RCC 7860 (cell line): ENCODE results near the gene ZNF507.
"Not testable (repeated sequence)": the region's sequence is repeated elsewhere in the genome, so short reads cannot be mapped to it uniquely, and the experiment has no call there.

Source experiments
- DNase-seq: peaks from one replicate; pipeline ENCODE4 v3.0.0-alpha.2; 2015; ENCODE audit warnings: low spot score
- FAIRE-seq: peaks from 2 replicates; lab custom pipeline; 2012; peaks lifted over from hg19 to GRCh38; lab: Jason Lieb, UNC

The ZNF507 gene

DNA sequence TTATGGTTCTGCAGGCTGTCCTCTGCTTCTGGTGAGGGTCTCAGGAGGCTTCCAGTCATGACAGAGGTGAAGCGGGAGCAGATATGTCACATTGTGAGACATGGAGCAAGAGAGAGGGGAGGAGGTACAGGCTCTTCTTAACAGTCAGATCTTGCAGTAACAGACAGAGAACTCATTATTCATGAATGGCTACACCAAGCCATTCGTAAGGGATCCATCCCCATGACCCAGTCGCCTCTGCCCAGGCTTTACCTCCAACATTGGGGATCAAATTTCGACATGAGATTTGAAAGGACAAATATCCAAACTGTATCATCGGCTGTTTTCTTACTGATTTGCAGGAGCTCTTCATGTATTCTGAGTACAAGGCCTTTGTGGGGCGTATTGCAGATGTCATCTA, 21.7 kb downstream of the ZNF507 start:
- FAIRE-seq (no peak), DNase-seq (no peak)

DNA sequence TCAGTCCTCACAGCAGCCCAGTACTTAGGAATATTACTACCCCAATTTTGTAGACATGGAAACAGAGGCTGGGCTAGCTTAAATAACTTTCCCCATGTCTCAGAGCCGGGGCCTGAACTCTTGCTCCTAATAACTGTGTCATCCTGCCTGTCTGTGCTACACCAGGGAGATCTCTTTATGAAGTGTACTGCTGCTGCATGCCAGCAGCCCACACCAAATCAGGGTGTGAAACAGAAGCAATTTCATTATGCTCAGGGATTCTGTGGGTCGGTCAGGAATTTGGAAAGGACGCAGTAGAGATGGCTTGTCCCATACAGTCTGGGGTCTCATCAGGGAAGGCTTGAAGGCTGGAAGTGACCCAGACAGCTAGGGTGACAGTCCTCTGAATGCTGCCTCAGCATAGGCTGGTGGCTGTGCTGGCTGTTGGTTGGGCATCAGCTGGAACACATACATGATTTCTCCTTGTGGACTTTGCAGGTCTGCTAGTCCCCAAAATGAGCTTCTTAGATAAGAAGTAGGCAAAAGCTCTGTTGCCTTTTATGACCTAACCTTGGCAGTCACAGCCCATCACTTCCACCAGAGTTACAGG, 22.6 kb downstream of the ZNF507 start:
- no peak for DNase-seq
- FAIRE-seq = no peak

DNA sequence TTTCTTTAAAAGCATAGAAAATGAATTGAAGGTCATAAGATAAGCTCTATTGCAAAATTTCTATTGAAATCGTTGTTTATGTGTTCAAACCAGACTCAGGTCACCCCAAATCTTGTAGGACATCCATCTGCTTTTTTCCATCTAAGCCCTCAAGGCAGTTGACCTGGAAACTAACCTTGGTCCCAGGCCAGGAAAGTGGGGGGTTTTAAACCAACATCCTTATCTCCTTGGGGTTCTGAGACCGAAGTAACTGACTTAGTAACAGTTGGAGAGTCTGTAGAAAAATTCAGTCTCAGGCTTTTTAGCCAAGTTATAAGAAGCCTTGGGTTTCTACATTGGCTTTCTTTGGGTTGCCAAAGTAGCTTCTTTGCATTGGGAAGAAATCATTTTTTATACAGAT, 23.4 kb downstream of the ZNF507 start:
- DNase-seq (no peak), FAIRE-seq (no peak)

DNA sequence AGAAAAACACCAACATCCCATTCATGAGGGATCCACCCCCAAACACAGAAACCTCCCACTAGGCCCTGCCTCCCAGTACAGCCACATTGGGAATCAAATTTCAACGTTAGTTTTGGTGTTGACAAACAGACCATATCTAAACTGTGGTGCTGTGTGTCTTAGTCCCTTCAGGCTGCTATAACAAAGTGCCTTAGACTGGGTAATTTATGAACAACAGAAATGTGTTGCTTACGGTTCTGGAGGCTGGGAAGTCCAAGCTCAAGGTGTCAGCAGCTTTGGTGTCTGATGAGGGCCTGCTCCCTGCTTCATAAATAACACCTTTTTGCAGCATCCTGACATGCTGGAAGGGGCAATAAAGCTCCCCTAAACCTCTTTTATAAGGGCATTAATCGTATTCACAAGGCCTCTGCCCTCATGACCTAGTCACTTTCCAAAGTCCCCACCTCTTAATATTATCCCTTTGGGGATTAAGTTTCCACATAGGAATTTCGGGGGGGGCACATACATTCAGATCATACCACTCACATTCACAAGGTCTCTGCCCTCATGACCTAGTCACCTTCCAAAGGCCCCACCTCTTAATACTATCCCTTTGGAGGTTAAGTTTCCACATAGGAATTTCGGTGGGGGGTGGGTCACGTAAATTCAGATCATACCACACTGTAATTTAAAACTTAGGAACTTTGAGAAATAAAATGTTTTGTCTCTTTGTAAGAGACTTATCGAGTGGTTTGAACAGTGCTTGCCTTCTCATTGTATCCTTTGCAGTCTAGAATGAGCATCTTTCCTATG, 27.5 kb downstream of the ZNF507 start:
- no peak for FAIRE-seq

GRCh38 chr19:32373585-32374295, 28.3 kb downstream of the ZNF507 start:
- FAIRE-seq (peak; percentile 97), DNase-seq (peak; percentile 99)

More for the DNA sequence above, 27.5 kb downstream of the ZNF507 start:
- peak; percentile 58 for DNase-seq

- not testable (repeated sequence) for DNase-seq, FAIRE-seq
Observed at GRCh38 chr19:32374362-32374761, 29.0 kb downstream of the ZNF507 start.

- not testable (repeated sequence) for FAIRE-seq, DNase-seq
Observed at GRCh38 chr19:32377088-32377487, 31.7 kb downstream of the ZNF507 start.

- FAIRE-seq = no peak
- DNase-seq = no peak
Observed at GRCh38 chr19:32380269-32380668, 34.9 kb downstream of the ZNF507 start.

GRCh38 chr19:32387701-32388392, 42.4 kb downstream of the ZNF507 start:
- no peak for FAIRE-seq
- no peak for DNase-seq

DNA sequence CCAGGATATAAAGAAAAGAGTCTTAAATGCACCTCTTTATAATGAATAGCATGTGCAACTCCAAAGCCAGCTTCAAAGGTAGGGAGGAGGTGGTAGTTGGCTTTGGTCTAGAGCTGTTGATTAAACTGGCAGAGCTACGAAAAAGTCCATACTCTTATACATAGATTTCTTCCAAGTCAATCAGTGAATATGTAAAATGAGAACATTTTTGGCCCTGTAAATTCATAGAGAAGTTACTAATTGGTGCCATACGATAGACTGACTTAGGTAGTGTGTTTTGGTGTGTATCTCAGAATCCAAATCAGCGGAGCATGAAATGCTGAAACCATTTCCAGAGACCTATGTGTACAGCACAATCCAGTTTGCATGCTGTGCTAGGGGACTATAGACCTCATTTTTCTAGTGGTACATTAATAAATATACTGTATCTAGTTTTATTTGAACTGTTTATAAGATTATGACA, 43.0 kb downstream of the ZNF507 start:
- no peak for FAIRE-seq
- no peak for DNase-seq

DNA sequence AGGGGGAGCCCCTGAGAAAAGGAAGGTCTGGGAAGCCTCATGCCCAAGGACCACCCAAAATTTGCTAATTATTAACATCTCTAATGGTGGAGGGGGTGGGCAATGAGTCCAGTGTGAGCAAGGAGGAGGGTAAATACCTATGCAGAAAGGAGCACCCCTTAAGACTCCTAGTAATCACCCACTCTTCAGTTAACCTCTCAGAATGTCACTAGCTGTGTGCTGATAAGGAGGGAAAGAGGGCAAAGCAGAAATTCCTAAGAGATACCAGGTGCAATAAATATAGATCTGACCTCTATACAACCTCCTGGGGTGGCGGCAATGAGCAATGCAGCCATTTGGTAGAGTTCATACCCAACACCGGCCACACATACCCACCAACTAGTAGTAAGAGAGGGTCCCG, 47.5 kb downstream of the ZNF507 start:
- FAIRE-seq (no peak), DNase-seq (no peak)

GRCh38 chr19:32396046-32396652, 50.7 kb downstream of the ZNF507 start:
- FAIRE-seq = no peak

GRCh38 chr19:32397671-32398101, 52.3 kb downstream of the ZNF507 start:
- peak; percentile 77 for FAIRE-seq

More at GRCh38 chr19:32396046-32396652, 50.7 kb downstream of the ZNF507 start:
- DNase-seq = no peak

GRCh38 chr19:32401992-32402391, 56.6 kb downstream of the ZNF507 start:
- FAIRE-seq (no peak), DNase-seq (no peak)

More at GRCh38 chr19:32397671-32398101, 52.3 kb downstream of the ZNF507 start:
- peak; percentile 71 for DNase-seq

- DNase-seq (no peak), FAIRE-seq (no peak)
Observed at GRCh38 chr19:32403291-32403995, 58.0 kb downstream of the ZNF507 start.

GRCh38 chr19:32404213-32404932, 59.0 kb downstream of the ZNF507 start:
- DNase-seq (no peak), FAIRE-seq (no peak)

- no peak for FAIRE-seq
- DNase-seq = no peak
Observed at GRCh38 chr19:32404933-32405430, 59.6 kb downstream of the ZNF507 start.

DNA sequence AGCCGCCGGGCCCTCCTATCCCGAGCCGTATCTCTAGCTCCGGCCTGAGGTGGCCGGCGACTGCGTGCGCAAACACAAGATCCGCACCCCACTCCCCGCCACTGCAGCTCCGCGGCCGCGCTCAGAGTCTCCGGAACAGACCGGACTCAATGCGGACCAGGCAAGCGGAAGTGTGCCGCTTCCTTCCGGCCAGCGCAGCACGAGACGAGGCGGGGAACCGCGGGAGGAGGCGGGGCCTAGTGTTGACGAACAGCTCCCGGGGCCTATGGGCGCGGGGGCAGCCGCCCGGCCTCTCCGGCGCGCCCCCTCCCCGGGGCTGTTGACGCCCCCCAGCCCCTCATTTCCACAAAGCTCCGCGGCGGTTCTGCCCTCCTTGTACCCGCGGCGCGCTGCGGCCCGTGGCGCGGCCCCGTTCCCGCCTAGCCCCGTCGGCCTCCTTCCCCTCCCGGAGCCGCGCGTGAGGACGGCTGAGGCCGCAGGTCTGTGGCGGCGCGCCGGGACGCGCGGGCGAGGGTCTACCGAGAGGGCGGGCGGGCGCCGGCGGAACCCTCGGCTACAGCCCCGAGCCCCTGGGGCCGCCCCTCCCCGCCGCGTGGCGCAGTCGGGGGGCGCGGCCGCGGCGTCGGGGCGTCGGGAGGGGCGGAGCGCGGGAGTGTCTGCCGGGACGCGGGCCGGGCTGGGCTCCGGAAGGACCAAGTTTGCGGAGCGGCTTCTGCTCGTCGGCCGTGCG, 60.2 kb downstream of the ZNF507 start, which contains the start of gene DPY19L3:
DPY19L3 (plus strand) TSS at position 340 of the 730 bp plus-strand sequence. CDS start 2,484 bp downstream, outside the sequence.
- FAIRE-seq = no peak
- peak; percentile 78 for DNase-seq
